HepG2 (cell line): Measurements from ENCODE around the gene PLEKHO1. TPM values are rescaled to one million over a fixed set of nuclear protein-coding genes. Genes with fewer than 3 reads are reported as not detected.

ENCODE experiments used
- CEBPG ChIP-seq: IDR thresholded peaks from 2 replicates; pipeline ENCODE4 v1.6.1; 2016
- RERE ChIP-seq: IDR thresholded peaks from 2 replicates; pipeline ENCODE4 v1.6.1; 2016; ENCODE audit warnings: low read depth, missing genetic modification reagents, missing compliant biosample characterization
- THAP11 ChIP-seq: IDR thresholded peaks from 2 replicates; pipeline ENCODE4 v1.6.1; 2016; ENCODE audit warnings: missing biosample characterization, missing genetic modification reagents
- ZNF577 ChIP-seq: sonication (generic); formaldehyde crosslinking; IDR thresholded peaks from 2 replicates; pipeline ENCODE4 v1.4.0; 2020; ENCODE audit warnings: mild to moderate bottlenecking, low read depth, missing genetic modification reagents, borderline replicate concordance
- polyA plus RNA-seq, 8 experiments: library from polyadenylated mRNA; depleted of rRNA in 3 of 8; stranded (reverse) in 7 of 8; unstranded in 1 of 8; fragments of >200 nt; fragmentation: Illumina TruSeq in 4 of 8; extraction: Trizol in 4 of 8; gene quantifications; 2 replicates each; pipeline versions ENCODE4 v1.2.1 to v1.2.3, GENCODE V29; 2011 to 2016; ENCODE audit warnings: low read depth in 4 of 8, missing spikeins in 1 of 8, mixed read lengths in 1 of 8; ENCODE audit not compliant: insufficient read depth in 1 of 8
- total RNA-seq, 5 experiments: library from RNA; depleted of rRNA; stranded (reverse); fragments of >200 nt; fragmentation: Illumina TruSeq; extraction: Trizol; gene quantifications; 2 replicates each; pipeline ENCODE4 v1.2.3, GENCODE V29; 2016; ENCODE audit warnings: low read depth in 1 of 5
- TF ChIP-seq, protein P1 (sequence below): sonication (generic); formaldehyde crosslinking; IDR thresholded peaks from 2 replicates; pipeline ENCODE4 v1.5.0; 2020; ENCODE audit warnings: mild to moderate bottlenecking, missing genetic modification reagents, moderate library complexity

PLEKHO1 gene
- total and polyA plus RNA-seq, 2 of the 13 experiments (the other 11 are each of a cell fraction or from before 2014, with no cell fraction given), result 9.8 to 10.1 TPM

GRCh38 chr1:150161747-150162581, 12.2 kb downstream of the PLEKHO1 start (continued):
- no peak for TF ChIP-seq ZNF577 (CRISPR knock-in tag)
- TF ChIP-seq THAP11 (CRISPR knock-in tag), result no peak
- TF ChIP-seq RERE (CRISPR knock-in tag), result no peak
- TF ChIP-seq, protein P1, sequence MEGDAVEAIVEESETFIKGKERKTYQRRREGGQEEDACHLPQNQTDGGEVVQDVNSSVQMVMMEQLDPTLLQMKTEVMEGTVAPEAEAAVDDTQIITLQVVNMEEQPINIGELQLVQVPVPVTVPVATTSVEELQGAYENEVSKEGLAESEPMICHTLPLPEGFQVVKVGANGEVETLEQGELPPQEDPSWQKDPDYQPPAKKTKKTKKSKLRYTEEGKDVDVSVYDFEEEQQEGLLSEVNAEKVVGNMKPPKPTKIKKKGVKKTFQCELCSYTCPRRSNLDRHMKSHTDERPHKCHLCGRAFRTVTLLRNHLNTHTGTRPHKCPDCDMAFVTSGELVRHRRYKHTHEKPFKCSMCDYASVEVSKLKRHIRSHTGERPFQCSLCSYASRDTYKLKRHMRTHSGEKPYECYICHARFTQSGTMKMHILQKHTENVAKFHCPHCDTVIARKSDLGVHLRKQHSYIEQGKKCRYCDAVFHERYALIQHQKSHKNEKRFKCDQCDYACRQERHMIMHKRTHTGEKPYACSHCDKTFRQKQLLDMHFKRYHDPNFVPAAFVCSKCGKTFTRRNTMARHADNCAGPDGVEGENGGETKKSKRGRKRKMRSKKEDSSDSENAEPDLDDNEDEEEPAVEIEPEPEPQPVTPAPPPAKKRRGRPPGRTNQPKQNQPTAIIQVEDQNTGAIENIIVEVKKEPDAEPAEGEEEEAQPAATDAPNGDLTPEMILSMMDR (CRISPR knock-in tag), result peak; percentile 19
- TF ChIP-seq CEBPG (CRISPR knock-in tag), result no peak
